ENCODE measurements around the gene PPP2R5C.

PPP2R5C gene

GRCh38 chr14:101895256-101895655, 133.7 kb downstream of the PPP2R5C start:
- DNase-seq: no peak

GRCh38 chr14:101897326-101897725, 135.8 kb downstream of the PPP2R5C start:
- no peak for DNase-seq

- no peak for DNase-seq
Observed at GRCh38 chr14:101898416-101898815, 136.9 kb downstream of the PPP2R5C start.

- DNase-seq: no peak
Observed at GRCh38 chr14:101899263-101899662, 137.8 kb downstream of the PPP2R5C start.

GRCh38 chr14:101900253-101900652, 138.7 kb downstream of the PPP2R5C start:
- DNase-seq: no peak

GRCh38 chr14:101903111-101903561, 141.6 kb downstream of the PPP2R5C start:
- no peak for DNase-seq

GRCh38 chr14:101905614-101906013, 144.1 kb downstream of the PPP2R5C start:
- no peak for DNase-seq

- no peak for DNase-seq
Observed at GRCh38 chr14:101906645-101907044, 145.1 kb downstream of the PPP2R5C start.

GRCh38 chr14:101907619-101908018, 146.1 kb downstream of the PPP2R5C start:
- no peak for DNase-seq

- DNase-seq: no peak
Observed at GRCh38 chr14:101908795-101909194, 147.3 kb downstream of the PPP2R5C start.

- no peak for DNase-seq
Observed at GRCh38 chr14:101909371-101910096, 148.0 kb downstream of the PPP2R5C start.

- DNase-seq: no peak
Observed at GRCh38 chr14:101912841-101913240, 151.3 kb downstream of the PPP2R5C start.

- DNase-seq: no peak
Observed at GRCh38 chr14:101914083-101914482, 152.6 kb downstream of the PPP2R5C start.

- no peak for DNase-seq
Observed at GRCh38 chr14:101915871-101916815, 154.6 kb downstream of the PPP2R5C start.

- no peak for DNase-seq
Observed at GRCh38 chr14:101916816-101917412, 155.4 kb downstream of the PPP2R5C start.

GRCh38 chr14:101917413-101918017, 156.0 kb downstream of the PPP2R5C start:
- DNase-seq: no peak

GRCh38 chr14:101918065-101918989, 156.8 kb downstream of the PPP2R5C start:
- no peak for DNase-seq

- no peak for DNase-seq
Observed at GRCh38 chr14:101920271-101920670, 158.8 kb downstream of the PPP2R5C start.

GRCh38 chr14:101922866-101923265, 161.4 kb downstream of the PPP2R5C start:
- no peak for DNase-seq

GRCh38 chr14:101925152-101925551, 163.6 kb downstream of the PPP2R5C start:
- DNase-seq: no peak

GRCh38 chr14:101926085-101926484, 164.6 kb downstream of the PPP2R5C start:
- no peak for DNase-seq

GRCh38 chr14:101926620-101927019, 165.1 kb downstream of the PPP2R5C start:
- DNase-seq: no peak
